ENCODE measurements around the gene GRK5.

GRCh38 chr10:119453313-119453712 is 245.9 kb downstream of the GRK5 start:
- no peak for TF ChIP-seq CTCF (IDR thresholded peaks at IDR 0.05)
- TF ChIP-seq POLR2A (IDR thresholded peaks at IDR 0.05) = no peak
